ENCODE data around the gene ETFB.

ETFB gene

GRCh38 chr19:51366389-51367254 lies 434 bp upstream of the ETFB start (continued):
- peak; percentile 60; the same call in 1 of the 2 replicates for TF ChIP-seq PRDM4 (tag by site-specific recombination; IDR thresholded peaks at IDR 0.05)
- TF ChIP-seq ZNF629 (tag by site-specific recombination; IDR thresholded peaks at IDR 0.05) = peak; percentile 43
- TF ChIP-seq ZNF621 (tag by site-specific recombination; IDR thresholded peaks at IDR 0.05) = no peak
- no peak for TF ChIP-seq ZBTB8A (tag by site-specific recombination; IDR thresholded peaks at IDR 0.05)
- TF ChIP-seq MYNN (tag by site-specific recombination; IDR thresholded peaks at IDR 0.05; ENCODE audit: borderline replicate concordance) = no peak
- TF ChIP-seq ZNF626 (tag by site-specific recombination; IDR thresholded peaks at IDR 0.05) = no peak
- no peak for TF ChIP-seq ZNF112 (tag by site-specific recombination; IDR thresholded peaks at IDR 0.05)
- peak; percentile 82 for TF ChIP-seq ZBTB20 (tag by site-specific recombination; IDR thresholded peaks at IDR 0.05)
- TF ChIP-seq SETDB1 (IDR thresholded peaks at IDR 0.05; ENCODE audit: insufficient read length, low read length) = no peak
- TF ChIP-seq ZNF560 (tag by site-specific recombination; IDR thresholded peaks at IDR 0.05; ENCODE audit: borderline replicate concordance) = no peak
- peak; percentile 53; the same call in 1 of the 2 replicates for TF ChIP-seq ZBTB7A (tag by site-specific recombination; IDR thresholded peaks at IDR 0.05; ENCODE audit: low read depth)
- peak; percentile 60; the same call in 1 of the 2 replicates for TF ChIP-seq ZNF148 (tag by site-specific recombination; IDR thresholded peaks at IDR 0.05; ENCODE audit: borderline replicate concordance)
- no peak for TF ChIP-seq ZNF341 (tag by site-specific recombination; IDR thresholded peaks at IDR 0.05; ENCODE audit: low read depth)
- TF ChIP-seq SCRT1 (tag by site-specific recombination; IDR thresholded peaks at IDR 0.05; ENCODE audit: borderline replicate concordance) = no peak
- 0 out of 2 replicates have a peak, but pooled peaks have one; percentile 27 for TF ChIP-seq ZFP37 (tag by site-specific recombination; IDR thresholded peaks at IDR 0.05)
- no peak; the same call in 1 of the 2 replicates for TF ChIP-seq ZNF24 (tag by site-specific recombination; IDR thresholded peaks at IDR 0.05)
- TF ChIP-seq ZNF843 (tag by site-specific recombination; IDR thresholded peaks at IDR 0.05) = peak; percentile 79
- peak; percentile 77 for TF ChIP-seq PRDM1 (tag by site-specific recombination; IDR thresholded peaks at IDR 0.05)
- no peak for TF ChIP-seq ZNF610 (tag by site-specific recombination; IDR thresholded peaks at IDR 0.05; ENCODE audit: borderline replicate concordance)
- TF ChIP-seq ZNF18 (tag by site-specific recombination; IDR thresholded peaks at IDR 0.05) = no peak
- TF ChIP-seq ZNF138 (tag by site-specific recombination; IDR thresholded peaks at IDR 0.05; ENCODE audit: borderline replicate concordance) = no peak
- no peak; the same call in 1 of the 2 replicates for TF ChIP-seq ZNF449 (tag by site-specific recombination; IDR thresholded peaks at IDR 0.05)
- TF ChIP-seq ZNF707 (tag by site-specific recombination; IDR thresholded peaks at IDR 0.05) = no peak
- TF ChIP-seq ZNF133 (tag by site-specific recombination; IDR thresholded peaks at IDR 0.05) = no peak
- no peak for TF ChIP-seq PBX3 (CRISPR knock-in tag; IDR thresholded peaks at IDR 0.05)
- no peak for TF ChIP-seq ZNF514 (tag by site-specific recombination; IDR thresholded peaks at IDR 0.05)
- TF ChIP-seq ZBTB1 (tag by site-specific recombination; IDR thresholded peaks at IDR 0.05) = no peak
- no peak for TF ChIP-seq ZNF521 (tag by site-specific recombination; IDR thresholded peaks at IDR 0.05)
- TF ChIP-seq REPIN1 (tag by site-specific recombination; IDR thresholded peaks at IDR 0.05; ENCODE audit: low read depth) = 0 out of 2 replicates have a peak, but pooled peaks have one; percentile 78

Data from HEK293 (cell line).